HCT116 (cell line): Measurements from ENCODE around the gene FTMT. TPM values are rescaled to one million over a fixed set of nuclear protein-coding genes. Genes with fewer than 3 reads are reported as not detected.

ENCODE experiments used
- ATAC-seq: fragments of 200-7000 bp; cut with Tn5 transposase; 2 replicates; pipeline ENCODE4 v1.9.1; 2020; ENCODE audit warnings: mild to moderate bottlenecking, moderate library complexity
- BruUV-seq: library from RNA; stranded (reverse); fragments of 400-500 nt; replicated peaks from 2 replicates; lab custom pipeline; 2021; lab: Mats Ljungman, UMichigan
- CTCF ChIA-PET: fragments of 300-600 bp; sonication (Branson Sonifier 250); formaldehyde crosslinking; loops from one replicate; lab custom pipeline; 2021; ENCODE audit warnings: antibody characterized with exemption; lab: Charles Lee
- POLR2A ChIA-PET: fragments of 300-600, 350-600 bp; sonication (Branson Sonifier 250); formaldehyde crosslinking; loops from one replicate; lab custom pipeline; 2021; ENCODE audit warnings: antibody characterized with exemption; lab: Charles Lee
- RAD21 ChIA-PET, 2 experiments: fragments of 300-600 bp; sonication (Branson Sonifier 250); formaldehyde crosslinking; loops; one replicate each; lab custom pipeline; 2023; ENCODE audit warnings: low total read pairs in 2 of 2; ENCODE audit not compliant: uncharacterized antibody in 2 of 2, unreplicated experiment in 2 of 2, low non-redundant PET in 1 of 2; lab: Charles Lee
- DNase-seq: peaks from one replicate; pipeline ENCODE4 v3.0.0-alpha.2; 2010; ENCODE audit warnings: low read depth, low spot score
- H2AFZ ChIP-seq: fragments of 200-600 bp; shearing (Covaris generic), sonication (generic); 2 replicates; pipeline ENCODE4 v1.6.1; 2017; ENCODE audit warnings: low read depth, mixed run types, mixed read lengths, antibody characterized with exemption, low read length; ENCODE audit not compliant: poor library complexity, severe bottlenecking
- H3K27ac ChIP-seq: 2 replicates; pipeline ENCODE4 v1.5.1; 2012; ENCODE audit warnings: low read depth, low read length
- H3K27me3 ChIP-seq: fragments of 200-600 bp; sonication (generic); 2 replicates; pipeline ENCODE4 v1.6.1; 2016; ENCODE audit warnings: mixed run types, low read length, mixed read lengths; ENCODE audit not compliant: insufficient read depth
- H3K36me3 ChIP-seq, 2 experiments: fragments of 200-500 bp in 1 of 2; fragments of 200-600 bp in 1 of 2; sonication (Bioruptor generic) in 1 of 2; sonication (generic) in 1 of 2; 2 replicates each; pipeline versions ENCODE4 v1.5.1 to v1.6.1; 2014 to 2016; ENCODE audit warnings: low read length in 2 of 2, inconsistent platforms in 1 of 2, mixed read lengths in 1 of 2, mixed run types in 1 of 2; ENCODE audit not compliant: insufficient read depth in 2 of 2, control insufficient read depth in 1 of 2
- H3K4me1 ChIP-seq, 2 experiments: fragments of 200-600 bp in 1 of 2; sonication (generic) in 1 of 2; 2 replicates each; pipeline versions ENCODE4 v1.5.1 to v1.6.1; 2012 to 2017; ENCODE audit warnings: low read length in 2 of 2, inconsistent platforms in 1 of 2, mild to moderate bottlenecking in 1 of 2, mixed read lengths in 1 of 2, mixed run types in 1 of 2, moderate library complexity in 1 of 2; ENCODE audit not compliant: insufficient read depth in 2 of 2, control insufficient read depth in 1 of 2
- H3K4me2 ChIP-seq: fragments of 200-600 bp; sonication (generic); 2 replicates; pipeline ENCODE4 v1.6.1; 2017; ENCODE audit warnings: mixed run types, low read length, mixed read lengths
- H3K4me3 ChIP-seq, 2 experiments: fragments of 200-600 bp in 1 of 2; sonication (generic) in 1 of 2; replicated peaks in 1 of 2; 2 replicates each; pipeline ENCODE4 v1.5.1; 2011 to 2016; ENCODE audit warnings: low read length in 2 of 2, control low read depth in 1 of 2, low read depth in 1 of 2, mild to moderate bottlenecking in 1 of 2, mixed read lengths in 1 of 2, mixed run types in 1 of 2
- H3K79me2 ChIP-seq: fragments of 200-600 bp; sonication (generic); 2 replicates; pipeline ENCODE4 v1.6.1; 2017; ENCODE audit warnings: mild to moderate bottlenecking, mixed run types, low read length, moderate library complexity, mixed read lengths; ENCODE audit not compliant: insufficient read depth
- H3K9ac ChIP-seq: fragments of 200-600 bp; sonication (generic); 2 replicates; pipeline ENCODE4 v1.6.1; 2016; ENCODE audit warnings: low read length, mixed read lengths
- H3K9me2 ChIP-seq: fragments of 200-600 bp; sonication (generic), shearing (Covaris generic); 2 replicates; pipeline ENCODE4 v1.6.1; 2017; ENCODE audit warnings: mixed run types, mild to moderate bottlenecking, moderate library complexity; ENCODE audit not compliant: insufficient read depth
- H3K9me3 ChIP-seq, 2 experiments: fragments of 200-500 bp in 1 of 2; fragments of 200-600 bp in 1 of 2; sonication (Bioruptor generic) in 1 of 2; sonication (generic) in 1 of 2; 2 replicates each; pipeline ENCODE4 v1.6.1; 2014 to 2017; ENCODE audit warnings: low read length in 2 of 2, mixed read lengths in 2 of 2, inconsistent platforms in 1 of 2, low read depth in 1 of 2, mild to moderate bottlenecking in 1 of 2, mixed run types in 1 of 2, moderate library complexity in 1 of 2; ENCODE audit not compliant: control insufficient read depth in 1 of 2, insufficient read depth in 1 of 2
- H4K20me1 ChIP-seq: fragments of 200-600 bp; sonication (generic), shearing (Covaris generic); 2 replicates; pipeline ENCODE4 v1.6.1; 2017; ENCODE audit warnings: mixed run types, mild to moderate bottlenecking, moderate library complexity; ENCODE audit not compliant: insufficient read depth
- ATF3 ChIP-seq: IDR thresholded peaks from 2 replicates; pipeline ENCODE4 v1.6.1; 2012
- CEBPB ChIP-seq: IDR thresholded peaks from 2 replicates; pipeline ENCODE4 v1.6.1; 2012; ENCODE audit warnings: low read depth
- CTCF ChIP-seq, 3 experiments: fragments of 200-600 bp in 1 of 3; sonication (generic) in 1 of 3; IDR thresholded peaks in 2 of 3; conservative IDR thresholded peaks in 1 of 3; 2 replicates each; pipeline ENCODE4 v1.5.1; 2012 to 2017; ENCODE audit warnings: low read depth in 2 of 3, low read length in 2 of 3, antibody characterized with exemption in 1 of 3, borderline replicate concordance in 1 of 3, control low read depth in 1 of 3, mild to moderate bottlenecking in 1 of 3, mixed read lengths in 1 of 3, mixed run types in 1 of 3, moderate library complexity in 1 of 3; ENCODE audit not compliant: insufficient read depth in 1 of 3
- EZH2phosphoT487 ChIP-seq: fragments of 200-600 bp; IDR thresholded peaks from 2 replicates; pipeline ENCODE4 v1.6.1; 2018; ENCODE audit warnings: antibody characterized with exemption, borderline replicate concordance
- FOSL1 ChIP-seq: IDR thresholded peaks from 2 replicates; pipeline ENCODE4 v1.6.1; 2012; ENCODE audit warnings: low read depth
- POLR2AphosphoS5 ChIP-seq: IDR thresholded peaks from 2 replicates; pipeline ENCODE4 v1.6.1; 2011; ENCODE audit warnings: mild to moderate bottlenecking, low read depth, low read length, moderate library complexity
- REST ChIP-seq: IDR thresholded peaks from 2 replicates; pipeline ENCODE4 v1.6.1; 2012; ENCODE audit warnings: low read depth
- SRF ChIP-seq: IDR thresholded peaks from 2 replicates; pipeline ENCODE4 v1.6.1; 2012; ENCODE audit warnings: low read depth
- YY1 ChIP-seq: IDR thresholded peaks from 2 replicates; pipeline ENCODE4 v1.6.1; 2011; ENCODE audit warnings: low read length, low read depth, moderate library complexity, mild to moderate bottlenecking; ENCODE audit not compliant: insufficient replicate concordance; ENCODE audit errors: extremely low read depth
- ZBTB33 ChIP-seq: IDR thresholded peaks from 2 replicates; pipeline ENCODE4 v1.6.1; 2011; ENCODE audit warnings: mild to moderate bottlenecking, low read length, moderate library complexity; ENCODE audit not compliant: insufficient replicate concordance; ENCODE audit errors: extremely low read depth
- ZNF274 ChIP-seq: fragments of 200-500 bp; sonication (Bioruptor generic); IDR thresholded peaks from 2 replicates; pipeline ENCODE4 v1.6.1; 2014; ENCODE audit warnings: mild to moderate bottlenecking, low read depth, low read length, inconsistent platforms
- intact Hi-C: fragments of 100-400 bp; cut with micrococcal nuclease; formaldehyde crosslinking; loops from 2 replicates; pipeline ENCODE4 v1.10.0; 2022
- total RNA-seq: library from RNA; stranded (reverse); gene quantifications from one replicate; pipeline ENCODE4 v1.2.1, GENCODE V29; 2021; ENCODE audit not compliant: unreplicated experiment

The FTMT gene
- total RNA-seq, 1 experiment from 2014 or later: not detected

- ChIA-PET CTCF (no interaction called here), RAD21 (no interaction called here), POLR2A (no interaction called here)
- Histone ChIP-seq H3K27me3 (no peaks in the 10 kb centered on the region), H3K27ac (no peak overlapping the region), H3K4me1 (no peaks in the 10 kb centered on the region), H3K9me3 (no peaks in the 10 kb centered on the region), H3K9ac (no peak overlapping the region), H3K4me2 (no peak overlapping the region), H3K4me3 (no peak overlapping the region), H3K9me2 (no peaks in the 10 kb centered on the region), H3K79me2 (no peaks in the 10 kb centered on the region), H4K20me1 (no peaks in the 10 kb centered on the region), H3K36me3 (no peaks in the 10 kb centered on the region), H2AFZ (no peak overlapping the region)
- DNase-seq: no peak
- intact Hi-C loops: no loop called here
- no TSS peak for BruUV-seq
- ATAC-seq: no peak
- TF ChIP-seq FOSL1 (no peak), ZNF274 (no peak), SRF (no peak), CEBPB (no peak), ZBTB33 (no peak), EZH2phosphoT487 (no peak), ATF3 (no peak), POLR2AphosphoS5 (no peak), YY1 (no peak), REST (no peak), CTCF (IDR thresholded peaks at IDR 0.05 in 2 of 3, conservative IDR thresholded peaks at IDR 0.05 in 1 of 3; ENCODE audit: borderline replicate concordance in 1 of 3, insufficient read depth in 1 of 3, low read depth in 2 of 3, low read length in 2 of 3) (no peak)
These were observed 45.7 kb downstream of the FTMT start for GRCh38 chr5:121897341-121897740.
